AG04450 (cell line): ENCODE data around the gene MSANTD7. TPM values are rescaled to one million over a fixed set of nuclear protein-coding genes. Genes with fewer than 3 reads are reported as not detected.

Experiments used
- CTCF ChIA-PET: fragments of 300-600, 350-600 bp; formaldehyde crosslinking; extraction: SDS; loops from one replicate; lab custom pipeline; 2022; ENCODE audit warnings: antibody characterized with exemption, inconsistent platforms; lab: Charles Lee
- POLR2A ChIA-PET: fragments of 350-600 bp; formaldehyde crosslinking; extraction: SDS; loops from one replicate; lab custom pipeline; 2021; ENCODE audit warnings: antibody characterized with exemption, inconsistent platforms; lab: Yijun Ruan, JAX
- DNase-seq: peaks from one replicate; pipeline ENCODE4 v3.0.0-alpha.2; 2011; ENCODE audit warnings: low read depth, low spot score
- H3K27ac ChIP-seq: one replicate; pipeline ENCODE4 v1.5.1; 2012; ENCODE audit warnings: low read depth, low read length, control low read depth
- H3K27me3 ChIP-seq: one replicate; pipeline ENCODE4 v1.6.0; 2012; ENCODE audit warnings: low read length; ENCODE audit not compliant: control insufficient read depth, insufficient read depth
- H3K4me3 ChIP-seq: 2 replicates; pipeline ENCODE4 v1.5.1; 2011; ENCODE audit warnings: mild to moderate bottlenecking, low read depth, low read length, control low read depth
- H3K9me3 ChIP-seq: 2 replicates; pipeline ENCODE4 v1.5.1; 2012; ENCODE audit warnings: low read length; ENCODE audit not compliant: control insufficient read depth, insufficient read depth
- CTCF ChIP-seq: IDR thresholded peaks from 2 replicates; pipeline ENCODE4 v1.5.1; 2011; ENCODE audit warnings: low read depth, low read length, control low read depth, inconsistent platforms
- polyA plus RNA-seq: library from polyadenylated mRNA; depleted of rRNA; stranded (reverse); fragments of >200 nt; gene quantifications from 2 replicates; pipeline ENCODE4 v1.2.3, GENCODE V29; 2011

MSANTD7 gene
- polyA plus RNA-seq, 1 experiment = 5.2 TPM

- H3K27me3 ChIP-seq = no peaks in the 10 kb centered on the region
- no peak overlapping the region for H3K4me3 ChIP-seq
- CTCF ChIA-PET = interaction anchor here (0.5 to 3.8 kb wide), 21 partner anchors 13 to 384 kb away, joined by 3 to 43 read pairs (median 4); partner anchors contain the start of genes CDNF, HSPA14 and MSANTD7
- POLR2A ChIA-PET = interaction anchor here (0.8 kb wide), 1 partner anchor 235 kb away, joined by 3 read pairs; no protein-coding TSS in a partner anchor
- no peaks in the 10 kb centered on the region for H3K9me3 ChIP-seq
- H3K27ac ChIP-seq = no peak overlapping the region
- no peak for TF ChIP-seq CTCF
- DNase-seq = no peak
Observed at GRCh38 chr10:14823966-14824365, 14.1 kb upstream of the MSANTD7 start.

DNA sequence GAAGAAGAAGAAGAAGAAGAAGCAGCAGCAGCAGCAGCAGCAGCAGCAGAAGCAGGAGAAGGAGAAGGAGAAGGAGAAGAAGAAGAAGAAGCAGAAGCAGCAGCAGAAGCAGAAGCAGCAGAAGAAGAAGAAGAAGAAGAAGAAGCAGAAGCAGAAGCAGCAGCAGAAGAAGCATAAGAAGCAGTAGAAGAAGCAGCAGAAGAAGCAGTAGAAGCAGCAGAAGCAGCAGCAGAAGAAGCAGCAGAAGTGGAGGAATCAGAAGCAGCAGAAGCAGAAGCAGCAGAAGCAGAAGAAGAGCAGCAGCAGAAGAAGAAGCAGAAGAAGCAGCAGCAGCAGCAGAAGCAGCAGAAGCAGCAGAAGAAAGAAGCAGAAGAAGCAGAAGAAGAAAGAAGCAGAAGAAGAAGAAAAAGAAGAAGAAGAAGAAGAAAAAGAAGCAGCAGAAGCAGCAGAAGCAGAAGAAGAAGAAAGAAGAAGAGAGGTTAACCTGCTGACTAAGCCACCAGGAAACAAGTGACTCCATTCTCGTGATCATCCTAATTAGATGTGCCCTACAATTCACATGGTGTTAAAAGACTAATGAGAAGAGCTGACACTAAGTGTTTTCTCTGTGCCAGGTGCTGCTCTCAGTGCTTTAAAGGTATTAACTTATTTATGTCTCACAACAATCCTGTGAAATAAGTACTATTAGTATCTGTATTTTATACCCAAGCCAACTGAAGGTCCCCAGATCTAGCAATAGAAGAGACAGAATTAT lies 11.9 kb upstream of the MSANTD7 start:
- no peak overlapping the region for H3K27ac ChIP-seq
- H3K9me3 ChIP-seq = no peaks in the 10 kb centered on the region
- no peaks in the 10 kb centered on the region for H3K27me3 ChIP-seq
- ChIA-PET POLR2A (interaction anchor here (0.6 kb wide), 1 partner anchor 391 kb away, joined by 7 read pairs; no protein-coding TSS in a partner anchor), CTCF (interaction anchor here (0.6 to 1.7 kb wide), 2 partner anchors 150 to 327 kb away, joined by 5 read pairs; no protein-coding TSS in a partner anchor)
- no peak for DNase-seq
- no peak for TF ChIP-seq CTCF
- H3K4me3 ChIP-seq = no peak overlapping the region

DNA sequence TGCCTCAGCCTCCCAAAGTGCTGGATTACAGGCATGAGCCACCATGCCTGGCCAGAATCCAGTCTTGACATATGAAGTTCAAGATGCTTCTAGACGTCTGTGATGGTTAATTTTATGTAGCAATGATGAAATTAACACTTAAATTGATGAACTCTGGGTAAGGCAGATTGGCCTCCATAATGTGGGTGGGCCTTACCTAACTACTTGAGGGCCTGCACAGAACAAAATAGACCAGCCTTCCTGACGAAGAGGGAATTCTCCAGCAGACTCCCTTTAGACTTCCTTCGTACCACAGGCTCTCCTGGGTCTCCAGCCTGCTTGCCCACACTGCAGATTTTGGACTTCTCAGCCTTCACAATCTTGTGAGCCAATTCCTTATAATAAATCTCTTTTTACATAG lies 5.0 kb upstream of the MSANTD7 start:
- no peak for TF ChIP-seq CTCF
- Histone ChIP-seq H3K9me3 (no peaks in the 10 kb centered on the region; the same call in 1 of the 2 replicates), H3K27me3 (no peaks in the 10 kb centered on the region), H3K4me3 (no peak overlapping the region), H3K27ac (no peak overlapping the region)
- DNase-seq = no peak
- ChIA-PET CTCF (no interaction called here), POLR2A (no interaction called here)

DNA sequence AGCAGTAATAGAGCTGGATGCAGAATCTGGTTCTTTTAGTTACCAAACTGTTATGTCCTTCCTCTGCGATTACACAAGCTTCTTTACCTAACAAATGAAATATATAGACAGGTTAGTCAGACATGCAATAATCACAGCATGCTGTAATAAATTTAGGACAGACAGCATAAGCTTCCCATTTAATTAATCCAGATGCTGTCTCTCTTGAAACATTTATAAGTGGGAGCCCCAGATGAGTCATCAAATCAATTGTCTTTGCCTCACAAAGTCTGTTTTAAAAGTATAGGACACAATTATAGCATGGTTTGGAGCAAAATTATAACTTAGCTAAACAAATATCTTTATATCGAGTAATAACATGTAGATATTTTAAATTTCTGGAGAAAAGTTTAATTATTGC lies 1.9 kb upstream of the MSANTD7 start:
- peaks cover 7% of the 10 kb centered on the region; the same call in 1 of the 2 replicates for H3K9me3 ChIP-seq
- DNase-seq = no peak
- ChIA-PET CTCF (interaction anchor here (0.5 to 3.8 kb wide), 5 partner anchors 13 to 631 kb away, joined by 3 to 22 read pairs (median 4); no protein-coding TSS in a partner anchor), POLR2A (no interaction called here)
- no peak for TF ChIP-seq CTCF
- no peak overlapping the region for H3K27ac ChIP-seq
- H3K4me3 ChIP-seq = no peak overlapping the region
- H3K27me3 ChIP-seq = no peaks in the 10 kb centered on the region
